Retinal pigment epithelial cell (primary cell): Measurements from ENCODE around the gene SDHB.
"Not testable (repeated sequence)": the region's sequence is repeated elsewhere in the genome, so short reads cannot be mapped to it uniquely, and the experiment has no call there.

Source experiments
- DNase-seq: peaks from one replicate; pipeline ENCODE4 v3.0.0-alpha.2; 2010; ENCODE audit warnings: low read depth
- H3K4me3 ChIP-seq: 2 replicates; pipeline ENCODE4 v1.5.1; 2011; ENCODE audit warnings: mild to moderate bottlenecking, low read length, control low read depth, moderate library complexity
- CTCF ChIP-seq: conservative IDR thresholded peaks from 2 replicates; pipeline ENCODE4 v1.5.1; 2011; ENCODE audit warnings: low read depth, low read length, control low read depth, inconsistent platforms

Gene SDHB

GRCh38 chr1:17067069-17067426 is 13.2 kb upstream of the SDHB start:
- H3K4me3 ChIP-seq: no peak overlapping the region
- no peak for TF ChIP-seq CTCF
- DNase-seq: no peak

GRCh38 chr1:17066361-17067068 is 12.7 kb upstream of the SDHB start:
- DNase-seq: no peak
- no peak for TF ChIP-seq CTCF

GRCh38 chr1:17065666-17066065 is 11.8 kb upstream of the SDHB start:
- TF ChIP-seq CTCF: no peak
- H3K4me3 ChIP-seq: no peak overlapping the region
- DNase-seq: no peak

More at GRCh38 chr1:17066361-17067068, 12.7 kb upstream of the SDHB start:
- H3K4me3 ChIP-seq: no peak overlapping the region

- not testable (repeated sequence) for H3K4me3 ChIP-seq, DNase-seq
Measured at GRCh38 chr1:17062751-17063150, 8.9 kb upstream of the SDHB start.

- DNase-seq: no peak
- TF ChIP-seq CTCF: no peak
- H3K4me3 ChIP-seq: no peak overlapping the region
Measured at GRCh38 chr1:17061892-17062291, 8.1 kb upstream of the SDHB start.

- no peak overlapping the region for H3K4me3 ChIP-seq
- no peak for TF ChIP-seq CTCF
Measured at GRCh38 chr1:17061486-17061885, 7.7 kb upstream of the SDHB start.

GRCh38 chr1:17060306-17060749 is 6.5 kb upstream of the SDHB start:
- no peak for TF ChIP-seq CTCF
- no peak overlapping the region for H3K4me3 ChIP-seq
- no peak for DNase-seq

More at GRCh38 chr1:17061486-17061885, 7.7 kb upstream of the SDHB start:
- DNase-seq: no peak
